GM18505 (cell line): ENCODE results near the gene STK24.

Experiments used
- ATAC-seq: cut with Tn5 transposase; IDR thresholded peaks from one replicate; pipeline ENCODE4 v1.9.1; 2021; ENCODE audit not compliant: unreplicated experiment
- POLR2A ChIP-seq: IDR thresholded peaks from 4 replicates; pipeline ENCODE4 v1.6.1; 2011; ENCODE audit warnings: borderline replicate concordance; ENCODE audit not compliant: insufficient read depth, insufficient read length; ENCODE audit errors: extremely low read depth

STK24 gene

DNA sequence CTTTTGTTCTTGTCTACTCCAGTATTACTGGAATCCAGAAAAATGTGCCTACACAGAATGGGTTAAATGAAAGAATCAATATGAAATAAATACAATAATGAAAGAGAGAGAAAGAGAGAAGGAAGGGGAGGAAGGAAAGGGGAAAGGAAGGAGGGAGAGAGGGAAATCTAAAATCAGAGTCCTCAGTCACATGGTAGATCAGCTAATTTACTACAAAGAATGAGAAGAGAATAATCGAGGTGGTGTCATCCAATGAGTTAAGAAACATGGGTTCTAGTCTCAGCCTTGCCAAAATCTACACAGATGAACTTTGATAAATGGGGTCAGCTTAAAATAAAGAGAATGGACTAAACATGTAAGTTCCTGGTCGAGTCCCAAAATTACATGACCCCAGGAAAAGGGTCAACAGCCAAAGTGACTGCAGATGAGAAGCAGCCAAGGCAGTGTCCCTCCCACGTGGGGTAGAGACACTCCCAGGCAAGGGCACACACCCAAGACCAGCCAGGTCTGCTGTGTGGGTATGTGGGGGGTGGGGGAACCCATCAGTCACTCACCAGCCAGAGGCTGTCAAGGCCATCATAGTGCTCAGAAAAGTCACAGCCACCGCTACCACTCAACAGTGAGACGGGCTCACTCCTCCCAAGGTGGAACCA lies 103.6 kb downstream of the STK24 start:
- no peak for TF ChIP-seq POLR2A
- no peak for ATAC-seq

GRCh38 chr13:98471934-98472333 lies 105.0 kb downstream of the STK24 start:
- TF ChIP-seq POLR2A = no peak

GRCh38 chr13:98470920-98471319 lies 106.0 kb downstream of the STK24 start:
- no peak for ATAC-seq
- no peak for TF ChIP-seq POLR2A

More at GRCh38 chr13:98471934-98472333, 105.0 kb downstream of the STK24 start:
- ATAC-seq = no peak

DNA sequence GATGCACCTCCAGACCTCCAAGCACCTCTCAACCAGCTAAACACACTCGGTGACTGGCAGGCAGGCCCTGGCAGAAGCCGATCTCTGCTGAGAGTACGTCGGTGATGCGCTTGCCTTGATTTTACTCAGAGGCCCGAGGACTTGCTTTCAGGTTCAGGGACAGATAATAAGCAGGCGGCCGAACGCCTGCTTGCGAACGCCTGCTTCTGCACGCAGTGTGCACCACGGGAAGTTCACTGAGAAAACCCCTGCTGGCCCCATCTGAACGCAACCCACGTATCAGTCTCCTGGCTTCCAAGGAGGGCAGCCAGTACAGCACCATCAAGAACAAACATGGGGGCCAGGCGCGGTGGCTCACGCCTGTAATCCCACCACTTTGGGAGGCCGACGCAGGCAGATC lies 108.0 kb downstream of the STK24 start:
- no peak for TF ChIP-seq POLR2A
- no peak for ATAC-seq

GRCh38 chr13:98468361-98468760 lies 108.5 kb downstream of the STK24 start:
- ATAC-seq = no peak
- TF ChIP-seq POLR2A = no peak

GRCh38 chr13:98467263-98467985 lies 109.5 kb downstream of the STK24 start:
- ATAC-seq = no peak

GRCh38 chr13:98466634-98467236 lies 110.2 kb downstream of the STK24 start:
- ATAC-seq = no peak
- TF ChIP-seq POLR2A = no peak

More at GRCh38 chr13:98467263-98467985, 109.5 kb downstream of the STK24 start:
- no peak for TF ChIP-seq POLR2A

DNA sequence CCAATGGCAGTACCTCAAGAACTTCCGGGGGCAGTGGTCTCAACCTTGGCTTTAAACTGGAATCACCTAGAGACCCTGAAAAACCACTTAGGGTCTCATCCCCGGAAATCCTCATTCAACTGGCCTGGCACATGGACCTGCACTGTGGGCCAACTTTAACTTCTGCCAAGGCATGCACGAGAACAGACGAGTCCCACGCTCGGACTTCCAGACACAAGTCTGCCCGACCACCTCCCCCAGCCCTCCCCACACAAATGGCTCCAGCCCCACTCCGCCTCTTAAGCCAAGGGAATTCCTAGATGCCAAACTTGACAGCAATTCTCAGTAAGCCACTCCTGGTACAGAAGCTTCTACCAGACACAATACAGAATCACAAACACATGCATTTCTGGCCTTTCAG lies 114.0 kb downstream of the STK24 start:
- TF ChIP-seq POLR2A = no peak
- ATAC-seq = no peak

DNA sequence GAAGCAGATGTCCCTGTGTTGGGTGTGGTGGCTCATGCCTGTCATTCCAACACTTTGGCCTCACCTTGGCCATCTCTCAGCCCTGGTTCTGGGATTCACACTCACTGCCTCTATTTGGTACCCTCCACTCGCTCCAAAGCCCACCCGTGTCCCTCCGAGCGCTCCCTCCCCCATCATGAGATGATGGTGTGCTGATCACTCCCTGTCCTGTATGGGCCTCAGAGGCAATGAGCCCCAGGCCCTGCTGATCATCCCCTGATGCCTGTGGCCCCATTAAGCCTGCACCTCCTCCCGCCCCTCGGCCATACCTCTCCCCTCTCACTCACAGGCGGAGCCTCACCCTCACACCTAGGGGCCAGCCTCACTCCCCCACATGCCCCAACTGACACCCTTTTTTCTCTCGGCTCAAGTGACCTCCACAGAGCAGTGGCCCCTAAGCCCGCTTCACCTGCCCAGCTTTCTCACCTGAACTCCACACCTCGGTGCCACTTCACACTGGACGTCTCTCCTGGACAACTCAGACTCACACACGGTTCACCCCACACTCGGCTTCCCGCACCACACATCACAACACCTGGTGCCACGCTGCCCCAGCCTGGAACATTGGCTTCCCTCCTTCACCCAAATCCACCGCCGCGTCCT lies 114.5 kb downstream of the STK24 start:
- no peak for TF ChIP-seq POLR2A
- no peak for ATAC-seq

DNA sequence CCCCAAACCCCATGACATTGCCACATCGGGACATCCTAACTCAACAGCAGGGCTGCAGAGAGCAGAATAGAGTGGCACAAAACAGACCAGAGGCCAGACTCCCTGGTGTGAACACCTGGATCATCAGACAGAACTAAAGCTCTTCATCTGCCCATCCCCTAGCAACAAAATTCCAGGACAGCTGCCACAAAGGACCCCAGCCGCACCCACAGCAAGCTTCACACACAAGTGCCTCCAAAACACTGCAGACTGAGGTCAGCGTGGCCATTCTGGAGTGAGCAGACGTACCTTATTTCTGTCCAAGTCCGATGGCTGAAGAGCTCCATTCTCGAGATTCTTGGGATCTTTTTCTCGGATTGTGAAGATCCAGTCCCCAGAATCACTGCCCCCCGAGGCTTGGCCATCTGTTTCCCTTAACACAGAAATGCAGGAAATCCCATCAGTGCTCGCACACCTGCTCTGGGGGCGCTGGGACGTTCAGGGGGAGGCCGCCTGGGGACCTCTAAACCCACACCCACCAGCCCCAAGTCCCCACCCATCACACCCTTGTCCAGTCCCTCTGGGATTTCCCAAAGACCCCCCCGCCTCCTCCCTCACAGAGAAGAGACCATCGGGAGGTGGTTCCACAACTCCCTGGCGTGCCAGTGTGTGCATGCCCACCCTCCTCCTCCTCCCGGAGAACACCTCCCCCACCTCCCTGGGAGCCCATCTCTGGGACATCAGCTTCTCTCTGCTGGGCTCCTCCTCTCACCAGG lies 115.2 kb downstream of the STK24 start:
- no peak for ATAC-seq
- no peak for TF ChIP-seq POLR2A

GRCh38 chr13:98460516-98460915 lies 116.4 kb downstream of the STK24 start:
- no peak for TF ChIP-seq POLR2A
- no peak for ATAC-seq

DNA sequence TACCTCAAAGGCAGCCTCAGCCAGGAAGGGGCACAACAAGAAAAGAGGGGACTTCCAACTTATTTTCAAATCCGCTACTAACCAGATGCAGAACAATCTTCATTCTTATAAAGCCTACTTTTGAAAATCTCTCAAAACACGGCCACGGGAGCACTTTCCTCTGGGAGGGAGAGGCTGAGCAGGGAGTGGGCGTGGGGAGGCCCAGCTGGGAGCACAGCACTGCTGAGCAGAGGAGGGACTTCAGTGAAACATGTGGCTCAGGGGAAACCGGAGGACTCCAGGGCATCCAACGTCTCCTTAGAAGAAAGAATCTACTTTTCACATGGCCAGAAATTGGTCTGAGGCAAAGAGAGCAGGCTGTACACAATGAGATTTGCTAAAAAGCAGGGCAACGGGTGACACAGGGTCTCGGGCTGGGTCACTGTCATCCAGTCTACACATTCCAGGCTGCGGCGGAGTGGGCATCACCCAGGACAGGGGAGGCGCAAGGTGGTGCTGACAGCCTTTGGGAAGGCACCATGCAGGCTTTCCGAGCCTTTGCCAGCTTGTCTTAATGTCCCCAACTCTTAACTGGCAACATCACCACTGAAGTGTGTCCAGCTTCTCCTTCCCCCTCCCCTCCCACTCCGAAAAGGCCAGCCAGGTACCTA lies 117.1 kb downstream of the STK24 start:
- ATAC-seq = no peak
- TF ChIP-seq POLR2A = no peak
